Glutamatergic neuron (in vitro differentiated cells): ENCODE measurements around the gene RYR1. TPM values are rescaled to one million over a fixed set of nuclear protein-coding genes. Genes with fewer than 3 reads are reported as not detected.

Experiments
- DNase-seq: peaks from one replicate; pipeline ENCODE4 v3.0.0; 2022
- H3K27ac Mint-ChIP-seq: one replicate; pipeline ENCODE4 v1.8.0; 2020; ENCODE audit warnings: mild to moderate bottlenecking, mixed read lengths, inconsistent platforms; ENCODE audit not compliant: unreplicated experiment
- H3K27me3 Mint-ChIP-seq: one replicate; pipeline ENCODE4 v1.8.0; 2020; ENCODE audit warnings: mild to moderate bottlenecking, moderate library complexity, mixed read lengths, inconsistent platforms; ENCODE audit not compliant: unreplicated experiment
- H3K36me3 Mint-ChIP-seq: one replicate; pipeline ENCODE4 v1.8.0; 2020; ENCODE audit warnings: mild to moderate bottlenecking, mixed read lengths, inconsistent platforms; ENCODE audit not compliant: unreplicated experiment
- H3K4me1 Mint-ChIP-seq: one replicate; pipeline ENCODE4 v1.8.0; 2020; ENCODE audit warnings: mild to moderate bottlenecking, low read depth, mixed read lengths, inconsistent platforms; ENCODE audit not compliant: unreplicated experiment
- H3K4me3 Mint-ChIP-seq: one replicate; pipeline ENCODE4 v1.8.0; 2020; ENCODE audit warnings: mild to moderate bottlenecking, mixed read lengths, inconsistent platforms; ENCODE audit not compliant: unreplicated experiment
- H3K9me3 Mint-ChIP-seq: one replicate; pipeline ENCODE4 v1.8.0; 2020; ENCODE audit warnings: mild to moderate bottlenecking, moderate library complexity, mixed read lengths, inconsistent platforms; ENCODE audit not compliant: unreplicated experiment
- total RNA-seq: library from RNA; stranded (reverse); fragmentation: NEBNext Ultra II Directional; extraction: Animal tissue kit (Norgen Biotek cat#: 25700); gene quantifications from one replicate; pipeline ENCODE4 v1.2.1, GENCODE V29; 2021; ENCODE audit not compliant: unreplicated experiment
- TF ChIP-seq, protein P1 (sequence below): fragments of 200-600 bp; sonication (generic); IDR thresholded peaks from one replicate; pipeline ENCODE4 v1.5.0; 2021; ENCODE audit not compliant: partially characterized antibody, unreplicated experiment

The RYR1 gene
- total RNA-seq, 1 donor from 2014 or later: 117 TPM

DNA sequence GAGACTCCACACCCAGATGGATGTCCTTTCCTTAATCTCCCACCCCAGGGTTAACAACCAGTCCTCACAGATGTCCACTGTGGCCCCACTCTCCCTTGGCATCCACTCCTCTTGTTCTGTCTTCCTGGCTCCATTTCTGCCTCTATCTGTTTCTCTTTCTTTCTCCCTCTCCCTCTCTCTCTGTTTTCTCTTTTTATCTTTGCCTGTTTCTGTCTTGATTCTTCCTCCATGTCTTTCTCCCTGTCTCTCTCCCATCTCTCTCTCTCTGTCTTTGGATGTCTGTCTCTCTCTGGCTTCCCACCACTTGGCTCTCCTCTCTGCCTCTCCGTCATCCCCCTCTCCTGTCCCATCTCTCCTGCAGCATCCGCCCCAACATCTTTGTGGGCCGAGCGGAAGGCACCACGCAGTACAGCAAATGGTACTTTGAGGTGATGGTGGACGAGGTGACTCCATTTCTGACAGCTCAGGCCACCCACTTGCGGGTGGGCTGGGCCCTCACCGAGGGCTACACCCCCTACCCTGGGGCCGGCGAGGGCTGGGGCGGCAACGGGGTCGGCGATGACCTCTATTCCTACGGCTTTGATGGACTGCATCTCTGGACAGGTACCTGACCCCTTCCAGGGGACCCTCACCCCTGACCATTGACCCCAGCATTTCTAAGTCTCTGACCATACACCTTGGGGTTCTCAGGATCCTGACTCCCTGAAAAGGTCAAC lies 24.4 kb downstream of the RYR1 start:
- H3K27me3 Mint-ChIP-seq: peaks cover 1% of the 10 kb centered on the region
- no peaks in the 10 kb centered on the region for H3K4me1 Mint-ChIP-seq
- TF ChIP-seq, protein P1, sequence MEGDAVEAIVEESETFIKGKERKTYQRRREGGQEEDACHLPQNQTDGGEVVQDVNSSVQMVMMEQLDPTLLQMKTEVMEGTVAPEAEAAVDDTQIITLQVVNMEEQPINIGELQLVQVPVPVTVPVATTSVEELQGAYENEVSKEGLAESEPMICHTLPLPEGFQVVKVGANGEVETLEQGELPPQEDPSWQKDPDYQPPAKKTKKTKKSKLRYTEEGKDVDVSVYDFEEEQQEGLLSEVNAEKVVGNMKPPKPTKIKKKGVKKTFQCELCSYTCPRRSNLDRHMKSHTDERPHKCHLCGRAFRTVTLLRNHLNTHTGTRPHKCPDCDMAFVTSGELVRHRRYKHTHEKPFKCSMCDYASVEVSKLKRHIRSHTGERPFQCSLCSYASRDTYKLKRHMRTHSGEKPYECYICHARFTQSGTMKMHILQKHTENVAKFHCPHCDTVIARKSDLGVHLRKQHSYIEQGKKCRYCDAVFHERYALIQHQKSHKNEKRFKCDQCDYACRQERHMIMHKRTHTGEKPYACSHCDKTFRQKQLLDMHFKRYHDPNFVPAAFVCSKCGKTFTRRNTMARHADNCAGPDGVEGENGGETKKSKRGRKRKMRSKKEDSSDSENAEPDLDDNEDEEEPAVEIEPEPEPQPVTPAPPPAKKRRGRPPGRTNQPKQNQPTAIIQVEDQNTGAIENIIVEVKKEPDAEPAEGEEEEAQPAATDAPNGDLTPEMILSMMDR: no peak
- no peak overlapping the region for H3K4me3 Mint-ChIP-seq
- H3K27ac Mint-ChIP-seq: no peak overlapping the region
- peaks cover 4% of the 10 kb centered on the region for H3K9me3 Mint-ChIP-seq
- peaks cover 19% of the 10 kb centered on the region for H3K36me3 Mint-ChIP-seq
- no peak for DNase-seq

DNA sequence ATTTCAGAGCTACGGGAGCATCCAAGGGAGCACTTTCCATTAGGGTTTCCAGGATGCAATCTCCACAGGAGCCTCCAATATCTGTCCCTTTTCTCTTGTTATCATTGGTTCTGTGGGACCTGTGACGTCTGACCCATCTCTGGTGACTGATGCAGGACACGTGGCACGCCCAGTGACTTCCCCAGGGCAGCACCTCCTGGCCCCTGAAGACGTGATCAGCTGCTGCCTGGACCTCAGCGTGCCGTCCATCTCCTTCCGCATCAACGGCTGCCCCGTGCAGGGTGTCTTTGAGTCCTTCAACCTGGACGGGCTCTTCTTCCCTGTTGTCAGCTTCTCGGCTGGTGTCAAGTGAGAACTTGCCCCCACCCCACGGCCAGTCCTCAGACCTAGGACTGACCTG lies 25.5 kb downstream of the RYR1 start:
- Mint-ChIP-seq H3K27ac (no peak overlapping the region), H3K36me3 (peaks cover 19% of the 10 kb centered on the region), H3K27me3 (peaks cover 1% of the 10 kb centered on the region), H3K9me3 (peaks cover 2% of the 10 kb centered on the region), H3K4me3 (no peak overlapping the region), H3K4me1 (no peaks in the 10 kb centered on the region)
- DNase-seq: no peak
- TF ChIP-seq, protein P1: no peak

GRCh38 chr19:38463365-38463764 lies 29.9 kb downstream of the RYR1 start:
- peaks cover 22% of the 10 kb centered on the region for H3K36me3 Mint-ChIP-seq
- no peaks in the 10 kb centered on the region for H3K4me1 Mint-ChIP-seq
- no peaks in the 10 kb centered on the region for H3K27me3 Mint-ChIP-seq
- no peak for DNase-seq
- no peak overlapping the region for H3K4me3 Mint-ChIP-seq
- TF ChIP-seq, protein P1: no peak
- peaks cover 1% of the 10 kb centered on the region for H3K9me3 Mint-ChIP-seq
- H3K27ac Mint-ChIP-seq: no peak overlapping the region

GRCh38 chr19:38464421-38465082 lies 31.1 kb downstream of the RYR1 start:
- peaks cover 1% of the 10 kb centered on the region for H3K9me3 Mint-ChIP-seq
- no peaks in the 10 kb centered on the region for H3K4me1 Mint-ChIP-seq
- no peaks in the 10 kb centered on the region for H3K27me3 Mint-ChIP-seq
- peaks cover 14% of the 10 kb centered on the region for H3K36me3 Mint-ChIP-seq
- DNase-seq: no peak
- no peak overlapping the region for H3K27ac Mint-ChIP-seq
- H3K4me3 Mint-ChIP-seq: no peak overlapping the region
- TF ChIP-seq, protein P1: no peak

- H3K36me3 Mint-ChIP-seq: peaks cover 9% of the 10 kb centered on the region
- H3K27me3 Mint-ChIP-seq: peaks cover 3% of the 10 kb centered on the region
- no peak overlapping the region for H3K27ac Mint-ChIP-seq
- peaks cover 1% of the 10 kb centered on the region for H3K9me3 Mint-ChIP-seq
- DNase-seq: no peak
- no peak overlapping the region for H3K4me3 Mint-ChIP-seq
- H3K4me1 Mint-ChIP-seq: no peaks in the 10 kb centered on the region
- TF ChIP-seq, protein P1: no peak
Measured at GRCh38 chr19:38466050-38466449, 32.6 kb downstream of the RYR1 start.
